ENCODE measurements around the gene ENTHD1.

ENTHD1 gene

DNA sequence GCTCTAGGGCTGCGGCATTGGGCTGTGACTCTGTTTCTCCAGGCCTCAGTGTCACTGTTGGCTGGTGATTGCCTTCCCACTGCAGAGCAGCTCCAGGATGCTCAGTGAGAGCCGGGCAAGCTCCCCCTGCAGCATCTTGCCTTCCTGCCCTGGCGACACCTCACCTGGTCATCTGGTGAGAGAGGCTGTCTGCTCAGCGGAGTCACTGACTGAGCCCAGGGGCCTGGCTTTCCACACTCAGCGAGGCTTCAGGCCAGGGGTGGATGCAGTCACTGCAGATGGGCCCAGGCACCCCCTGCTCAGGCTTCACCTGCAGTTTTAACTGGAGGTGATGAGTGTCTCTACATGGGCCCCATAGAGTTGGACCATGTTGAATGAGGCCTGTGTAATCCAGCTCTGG is 186.2 kb downstream of the ENTHD1 start:
- no peaks in the 10 kb centered on the region for H3K9me3 ChIP-seq
- TF ChIP-seq, protein P1, sequence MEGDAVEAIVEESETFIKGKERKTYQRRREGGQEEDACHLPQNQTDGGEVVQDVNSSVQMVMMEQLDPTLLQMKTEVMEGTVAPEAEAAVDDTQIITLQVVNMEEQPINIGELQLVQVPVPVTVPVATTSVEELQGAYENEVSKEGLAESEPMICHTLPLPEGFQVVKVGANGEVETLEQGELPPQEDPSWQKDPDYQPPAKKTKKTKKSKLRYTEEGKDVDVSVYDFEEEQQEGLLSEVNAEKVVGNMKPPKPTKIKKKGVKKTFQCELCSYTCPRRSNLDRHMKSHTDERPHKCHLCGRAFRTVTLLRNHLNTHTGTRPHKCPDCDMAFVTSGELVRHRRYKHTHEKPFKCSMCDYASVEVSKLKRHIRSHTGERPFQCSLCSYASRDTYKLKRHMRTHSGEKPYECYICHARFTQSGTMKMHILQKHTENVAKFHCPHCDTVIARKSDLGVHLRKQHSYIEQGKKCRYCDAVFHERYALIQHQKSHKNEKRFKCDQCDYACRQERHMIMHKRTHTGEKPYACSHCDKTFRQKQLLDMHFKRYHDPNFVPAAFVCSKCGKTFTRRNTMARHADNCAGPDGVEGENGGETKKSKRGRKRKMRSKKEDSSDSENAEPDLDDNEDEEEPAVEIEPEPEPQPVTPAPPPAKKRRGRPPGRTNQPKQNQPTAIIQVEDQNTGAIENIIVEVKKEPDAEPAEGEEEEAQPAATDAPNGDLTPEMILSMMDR (IDR thresholded peaks at IDR 0.05; ENCODE audit: low read depth, low read length): no peak
- no peaks in the 10 kb centered on the region for H3K4me1 ChIP-seq
- no peaks in the 10 kb centered on the region; the same call in 1 of the 2 replicates for H3K27me3 ChIP-seq
- no peak for DNase-seq
- H3K4me3 ChIP-seq (ENCODE audit: low read depth, low read length): no peak overlapping the region
- no peaks in the 10 kb centered on the region for H3K36me3 ChIP-seq

DNA sequence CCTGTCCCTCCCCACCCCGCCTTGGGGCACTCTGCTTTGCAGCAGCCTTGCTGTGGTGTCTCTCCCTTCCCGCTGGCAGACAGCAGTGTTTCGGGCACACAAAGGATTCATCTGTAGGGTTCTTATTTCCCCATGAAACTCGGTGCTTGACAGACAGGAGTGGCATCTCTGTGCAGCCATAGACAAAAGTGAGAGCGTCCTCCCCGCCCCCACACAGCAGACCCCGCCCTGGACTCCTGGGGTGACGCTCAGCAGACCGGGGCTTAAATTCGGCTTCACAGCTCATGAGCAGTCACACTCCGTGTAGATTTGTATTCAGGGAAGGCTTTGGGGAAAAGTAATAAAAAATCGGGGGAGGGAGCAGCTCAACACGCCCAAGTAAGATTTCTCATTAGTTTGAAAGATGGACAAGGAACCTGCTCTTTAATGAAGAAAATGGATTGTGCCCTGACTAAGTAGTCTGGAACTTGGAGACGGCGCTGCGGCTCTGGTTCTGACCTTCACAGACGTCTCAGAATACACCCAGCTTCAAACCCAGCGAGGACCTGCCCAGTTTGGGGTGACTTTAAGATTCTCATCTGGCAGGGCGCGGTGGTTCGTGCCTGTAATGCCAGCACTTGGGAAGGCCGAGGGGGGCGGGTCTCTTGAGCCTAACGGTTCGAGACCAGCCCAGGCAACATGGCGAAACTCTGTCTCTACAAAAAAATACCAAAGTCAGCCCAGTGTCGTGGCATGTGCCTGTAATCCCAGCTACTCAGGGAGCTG is 187.0 kb downstream of the ENTHD1 start:
- H3K36me3 ChIP-seq: no peaks in the 10 kb centered on the region
- no peaks in the 10 kb centered on the region for H3K4me1 ChIP-seq
- H3K4me3 ChIP-seq (ENCODE audit: low read depth, low read length): no peak overlapping the region
- no peak for DNase-seq
- H3K27me3 ChIP-seq: no peaks in the 10 kb centered on the region; the same call in 1 of the 2 replicates
- TF ChIP-seq, protein P1 (IDR thresholded peaks at IDR 0.05; ENCODE audit: low read depth, low read length): no peak
- no peaks in the 10 kb centered on the region for H3K9me3 ChIP-seq

DNA sequence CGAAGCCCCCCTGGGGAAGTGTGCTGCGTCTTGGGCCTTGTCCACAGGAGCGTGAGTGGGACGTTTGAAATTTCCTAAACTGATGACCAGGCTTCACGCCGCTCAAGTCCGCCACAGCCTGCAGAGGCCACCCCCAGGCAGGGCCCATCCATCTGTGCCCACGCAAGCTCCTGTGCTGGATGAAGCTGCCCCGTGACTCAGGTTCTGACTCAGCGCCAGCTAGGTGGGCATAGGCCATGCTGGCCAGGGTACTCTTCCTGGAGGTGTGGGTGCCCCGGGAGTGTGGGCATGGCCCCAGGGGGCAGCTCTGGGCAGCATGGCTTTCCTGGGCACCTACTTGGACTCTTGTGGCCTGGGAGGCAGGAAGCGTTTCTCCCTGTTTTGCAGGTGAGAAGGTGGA is 188.2 kb downstream of the ENTHD1 start:
- Histone ChIP-seq H3K4me1 (no peaks in the 10 kb centered on the region), H3K9me3 (no peaks in the 10 kb centered on the region), H3K27me3 (no peaks in the 10 kb centered on the region), H3K36me3 (no peaks in the 10 kb centered on the region), H3K4me3 (ENCODE audit: low read depth, low read length) (no peak overlapping the region)
- DNase-seq: no peak
- TF ChIP-seq, protein P1 (IDR thresholded peaks at IDR 0.05; ENCODE audit: low read depth, low read length): no peak

DNA sequence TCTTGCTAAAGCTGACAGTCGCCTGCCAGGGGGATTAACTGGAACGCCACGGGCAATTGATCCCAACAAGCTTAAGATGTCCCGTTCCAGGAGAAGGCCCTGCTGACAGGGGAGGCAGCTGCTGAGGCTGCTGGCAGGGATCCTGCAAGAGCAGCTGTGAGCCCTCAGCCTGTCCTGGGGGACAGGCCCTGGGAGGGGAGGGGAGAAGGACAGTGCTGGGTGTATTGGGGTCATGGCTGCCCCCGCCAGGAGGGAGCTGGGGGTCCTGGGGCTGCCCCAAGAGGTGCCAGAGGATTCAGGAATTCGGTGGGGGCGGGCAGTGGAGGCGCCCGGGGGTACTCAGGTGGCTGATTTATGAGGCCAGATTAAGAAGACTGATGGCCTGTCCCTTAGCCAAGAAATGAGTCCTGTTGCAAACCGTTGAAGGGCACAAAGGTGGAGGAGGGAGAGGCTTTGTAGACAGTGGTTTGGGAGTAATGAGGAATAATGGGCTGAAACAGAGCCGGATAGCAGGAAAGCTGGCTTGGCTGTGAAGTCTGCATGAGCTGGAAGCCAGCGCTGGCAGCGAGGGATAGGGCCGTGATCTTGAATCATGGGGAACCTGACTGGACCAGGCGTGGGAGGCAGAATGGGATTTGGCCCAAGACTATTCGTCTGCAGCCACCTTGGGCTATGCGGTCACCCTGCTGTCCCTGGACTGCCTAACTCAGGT is 189.5 kb downstream of the ENTHD1 start:
- Histone ChIP-seq H3K4me1 (no peaks in the 10 kb centered on the region), H3K4me3 (ENCODE audit: low read depth, low read length) (no peak overlapping the region), H3K36me3 (no peaks in the 10 kb centered on the region), H3K9me3 (no peaks in the 10 kb centered on the region), H3K27me3 (no peaks in the 10 kb centered on the region)
- DNase-seq: no peak
- TF ChIP-seq, protein P1 (IDR thresholded peaks at IDR 0.05; ENCODE audit: low read depth, low read length): no peak

DNA sequence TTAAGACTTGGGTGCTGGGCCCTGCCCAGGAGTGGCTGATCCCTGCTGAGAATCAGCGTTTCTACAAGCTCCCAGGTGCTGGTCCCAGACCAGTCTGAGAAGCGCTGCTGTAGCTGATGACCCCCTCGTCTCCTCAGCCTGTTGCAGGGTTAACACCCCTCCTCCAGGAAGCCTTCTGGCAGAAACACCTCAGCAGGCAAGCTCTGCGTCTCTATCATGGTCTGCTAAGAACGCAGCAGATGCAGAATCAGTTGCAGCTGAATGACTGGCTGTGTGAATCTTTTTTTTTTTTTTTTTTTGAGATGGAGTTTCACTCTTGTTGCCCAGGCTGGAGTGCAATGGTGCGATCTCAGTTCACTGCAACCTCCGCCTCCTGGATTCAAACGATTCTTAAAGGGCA is 190.5 kb downstream of the ENTHD1 start:
- TF ChIP-seq, protein P1 (IDR thresholded peaks at IDR 0.05; ENCODE audit: low read depth, low read length): no peak
- H3K27me3 ChIP-seq: no peaks in the 10 kb centered on the region

DNA sequence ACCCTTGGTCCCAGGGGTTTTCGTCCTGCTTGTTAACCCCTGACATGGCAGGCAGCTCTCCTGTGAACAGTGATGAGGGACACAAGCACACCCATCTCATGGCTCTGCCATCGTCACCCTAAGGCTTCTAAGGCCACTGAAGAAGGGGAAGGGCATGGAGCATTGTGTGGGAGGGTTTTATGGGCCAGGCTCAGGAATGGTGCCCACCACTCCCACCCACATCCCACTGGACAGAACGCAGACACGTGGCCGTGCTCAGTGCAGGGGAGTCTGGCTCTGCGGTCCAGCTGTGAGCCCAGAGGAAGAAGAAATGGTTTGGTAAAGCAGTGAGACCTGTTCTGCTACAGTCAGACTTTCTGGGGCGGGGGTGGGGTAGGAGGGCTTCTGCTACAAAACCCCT is 193.0 kb downstream of the ENTHD1 start:
- Histone ChIP-seq H3K4me3 (ENCODE audit: low read depth, low read length) (no peak overlapping the region), H3K9me3 (no peaks in the 10 kb centered on the region), H3K36me3 (no peaks in the 10 kb centered on the region), H3K4me1 (no peaks in the 10 kb centered on the region), H3K27me3 (no peaks in the 10 kb centered on the region)
- TF ChIP-seq, protein P1 (IDR thresholded peaks at IDR 0.05; ENCODE audit: low read depth, low read length): no peak
- no peak for DNase-seq

More for the DNA sequence above, 190.5 kb downstream of the ENTHD1 start:
- no peak for DNase-seq
- Histone ChIP-seq H3K36me3 (no peaks in the 10 kb centered on the region), H3K4me3 (ENCODE audit: low read depth, low read length) (no peak overlapping the region), H3K4me1 (no peaks in the 10 kb centered on the region), H3K9me3 (no peaks in the 10 kb centered on the region)

All from BE2C (cell line).